H1 (cell line): Measurements from ENCODE around the gene ENTPD1. TPM values are rescaled to one million over a fixed set of nuclear protein-coding genes. Genes with fewer than 3 reads are reported as not detected.

ENCODE experiments used
- CTCF ChIA-PET: fragments of 300-600 bp; sonication (Branson Sonifier 250); formaldehyde crosslinking; loops from one replicate; lab custom pipeline; 2021; ENCODE audit not compliant: partially characterized antibody; lab: Charles Lee
- POLR2A ChIA-PET: fragments of 300-600 bp; sonication (Branson Sonifier 250); formaldehyde crosslinking; loops from one replicate; lab custom pipeline; 2021; ENCODE audit warnings: inconsistent platforms; ENCODE audit not compliant: partially characterized antibody; lab: Charles Lee
- DNase-seq, 2 experiments: peaks; one replicate each; pipeline versions ENCODE4 v3.0.0 to v3.0.0-alpha.2; 2010 to 2022; ENCODE audit warnings: low spot score in 2 of 2, low read depth in 1 of 2, mixed read lengths in 1 of 2
- FAIRE-seq: peaks from 2 replicates; lab custom pipeline; 2011; peaks lifted over from hg19 to GRCh38; lab: Jason Lieb, UNC
- H2AFZ ChIP-seq: 2 replicates; pipeline ENCODE4 v1.8.1; 2012; ENCODE audit warnings: low read length, inconsistent platforms
- H2AK5ac ChIP-seq: 2 replicates; pipeline ENCODE4 v1.6.1; 2013; ENCODE audit warnings: low read depth, low read length
- H2BK120ac ChIP-seq: replicated peaks from 2 replicates; pipeline ENCODE3; 2013; ENCODE audit warnings: low read depth, low read length, inconsistent platforms
- H2BK12ac ChIP-seq: 2 replicates; pipeline ENCODE4 v1.6.1; 2013; ENCODE audit warnings: low read depth, low read length
- H2BK15ac ChIP-seq: 2 replicates; pipeline ENCODE4 v1.6.1; 2013; ENCODE audit warnings: low read length
- H2BK20ac ChIP-seq: 2 replicates; pipeline ENCODE4 v1.6.1; 2013; ENCODE audit warnings: low read length
- H2BK5ac ChIP-seq: 2 replicates; pipeline ENCODE4 v1.6.1; 2013; ENCODE audit warnings: low read depth, low read length
- H3K14ac ChIP-seq: 2 replicates; pipeline ENCODE4 v1.6.1; 2013; ENCODE audit warnings: inconsistent platforms; ENCODE audit not compliant: insufficient read length
- H3K18ac ChIP-seq: 2 replicates; pipeline ENCODE4 v1.6.1; 2013; ENCODE audit warnings: low read length; ENCODE audit errors: extremely low read depth
- H3K23ac ChIP-seq: 2 replicates; pipeline ENCODE4 v1.6.1; 2013; ENCODE audit warnings: inconsistent platforms; ENCODE audit not compliant: insufficient read length
- H3K23me2 ChIP-seq: 2 replicates; pipeline ENCODE4 v1.6.1; 2013; ENCODE audit warnings: low read depth, low read length
- H3K27ac ChIP-seq: 2 replicates; pipeline ENCODE4 v1.6.1; 2011; ENCODE audit warnings: low read depth, low read length, inconsistent platforms
- H3K27me3 ChIP-seq, 4 experiments: replicated peaks in 1 of 4; 1 replicate in 1 of 4; 2 replicates in 3 of 4; pipeline versions ENCODE4 v1.6.1 to v1.8.1; 2011 to 2013; ENCODE audit warnings: low read length in 3 of 4, mild to moderate bottlenecking in 3 of 4, inconsistent platforms in 2 of 4, mixed read lengths in 2 of 4, moderate library complexity in 1 of 4; ENCODE audit not compliant: control insufficient read depth in 3 of 4, insufficient read depth in 3 of 4; ENCODE audit errors: extremely low read depth in 1 of 4
- H3K36me3 ChIP-seq, 4 experiments: 2 replicates each; pipeline versions ENCODE4 v1.6.1 to v1.8.1; 2011 to 2013; ENCODE audit warnings: mild to moderate bottlenecking in 4 of 4, low read length in 3 of 4, moderate library complexity in 2 of 4, control low read depth in 1 of 4, inconsistent platforms in 1 of 4; ENCODE audit not compliant: insufficient read depth in 4 of 4, control insufficient read depth in 2 of 4
- H3K4ac ChIP-seq: replicated peaks from 2 replicates; pipeline ENCODE3; 2013; ENCODE audit warnings: low read length, low read depth, mixed read lengths, inconsistent platforms; ENCODE audit not compliant: insufficient read length
- H3K4me1 ChIP-seq, 4 experiments: replicated peaks in 1 of 4; 1 replicate in 1 of 4; 2 replicates in 3 of 4; pipeline versions ENCODE4 v1.6.1 to v1.8.1; 2011 to 2013; ENCODE audit warnings: low read length in 3 of 4, inconsistent platforms in 2 of 4, mixed read lengths in 1 of 4; ENCODE audit not compliant: insufficient read depth in 4 of 4, control insufficient read depth in 3 of 4
- H3K4me2 ChIP-seq, 2 experiments: 2 replicates each; pipeline versions ENCODE4 v1.6.1 to v1.8.1; 2011 to 2013; ENCODE audit warnings: low read depth in 2 of 2, low read length in 2 of 2, control low read depth in 1 of 2, inconsistent platforms in 1 of 2, mild to moderate bottlenecking in 1 of 2; ENCODE audit not compliant: insufficient read depth in 1 of 2
- H3K4me3 ChIP-seq, 4 experiments: fragments of 200-600, 300-600 bp in 1 of 4; sonication (generic), shearing (Covaris generic), sonication (Bioruptor Twin) in 1 of 4; 2 replicates each; pipeline versions ENCODE4 v1.5.1 to v1.8.1; 2011 to 2016; ENCODE audit warnings: low read length in 4 of 4, low read depth in 3 of 4, control low read depth in 2 of 4, inconsistent platforms in 2 of 4, mild to moderate bottlenecking in 2 of 4, mixed read lengths in 1 of 4, moderate library complexity in 1 of 4; ENCODE audit not compliant: insufficient read depth in 2 of 4; ENCODE audit errors: extremely low read depth in 1 of 4
- H3K56ac ChIP-seq: replicated peaks from 2 replicates; pipeline ENCODE3; 2013; ENCODE audit warnings: low read depth, mild to moderate bottlenecking, mixed read lengths, low read length, inconsistent platforms; ENCODE audit not compliant: insufficient read length
- H3K79me1 ChIP-seq: 2 replicates; pipeline ENCODE4 v1.6.1; 2013; ENCODE audit warnings: low read depth, low read length, control low read depth
- H3K79me2 ChIP-seq, 2 experiments: 2 replicates each; pipeline versions ENCODE4 v1.6.1 to v1.8.1; 2012 to 2013; ENCODE audit warnings: low read length in 2 of 2, mild to moderate bottlenecking in 2 of 2, inconsistent platforms in 1 of 2; ENCODE audit not compliant: insufficient read depth in 2 of 2, control insufficient read depth in 1 of 2
- H3K9ac ChIP-seq, 4 experiments: replicated peaks in 1 of 4; 1 replicate in 1 of 4; 2 replicates in 3 of 4; pipeline versions ENCODE4 v1.6.1 to v1.8.1; 2011 to 2013; ENCODE audit warnings: low read depth in 3 of 4, low read length in 3 of 4, control low read depth in 2 of 4, mild to moderate bottlenecking in 2 of 4, moderate library complexity in 2 of 4, inconsistent platforms in 1 of 4; ENCODE audit errors: extremely low read depth in 1 of 4
- H3K9me3 ChIP-seq, 2 experiments: 2 replicates each; pipeline versions ENCODE4 v1.6.1 to v1.8.1; 2012 to 2013; ENCODE audit warnings: mild to moderate bottlenecking in 2 of 2, moderate library complexity in 2 of 2, control low read depth in 1 of 2, inconsistent platforms in 1 of 2, low read depth in 1 of 2, low read length in 1 of 2, mixed read lengths in 1 of 2; ENCODE audit not compliant: insufficient read depth in 2 of 2
- H4K20me1 ChIP-seq, 2 experiments: replicated peaks in 1 of 2; 2 replicates each; pipeline versions ENCODE3 to v1.8.1; 2011 to 2013; ENCODE audit warnings: inconsistent platforms in 2 of 2, low read length in 2 of 2, mild to moderate bottlenecking in 1 of 2; ENCODE audit not compliant: insufficient read depth in 2 of 2, control insufficient read depth in 1 of 2
- H4K5ac ChIP-seq: 2 replicates; pipeline ENCODE4 v1.6.1; 2013; ENCODE audit warnings: low read length, low read depth, mixed read lengths, inconsistent platforms; ENCODE audit not compliant: insufficient read length
- H4K8ac ChIP-seq: 2 replicates; pipeline ENCODE4 v1.8.0; 2013; ENCODE audit warnings: mild to moderate bottlenecking, moderate library complexity, low read length, inconsistent platforms; ENCODE audit not compliant: insufficient read depth; ENCODE audit errors: extremely low read depth
- H4K91ac ChIP-seq: replicated peaks from 2 replicates; pipeline ENCODE3; 2013; ENCODE audit warnings: low read length, mixed read lengths, inconsistent platforms; ENCODE audit not compliant: insufficient read length
- NRF1 ChIP-seq: IDR thresholded peaks from 2 replicates; pipeline ENCODE4 v1.6.1; 2011; ENCODE audit warnings: mild to moderate bottlenecking, low read depth, low read length, improper control_type of control experiment
- WGBS, 2 experiments: shearing (Covaris generic) in 1 of 2; methylation state at CpG; one replicate each; pipeline versions ENCODE4 v1.1.6 to v1.1.7; 2013 to 2015; ENCODE audit warnings: low lambda C conversion rate in 2 of 2, mixed read lengths in 2 of 2, inconsistent platforms in 1 of 2, low coverage in 1 of 2, missing lambda C conversion rate in 1 of 2; ENCODE audit not compliant: insufficient replicate concordance in 2 of 2, insufficient coverage in 1 of 2, insufficient read length in 1 of 2; ENCODE audit errors: extremely low coverage in 1 of 2, missing lambda C conversion rate in 1 of 2; 5-methylcytosine and 5-hydroxymethylcytosine counted together
- polyA plus RNA-seq, 7 experiments: library from polyadenylated mRNA; depleted of rRNA in 3 of 7; stranded (reverse) in 5 of 7; unstranded in 2 of 7; fragments of >200 nt in 5 of 7; fragments of 200-250 nt in 2 of 7; gene quantifications; 1 replicate in 5 of 7; 2 replicates in 1 of 7; 4 replicates in 1 of 7; pipeline versions ENCODE4 v1.2.1 to v1.2.3, GENCODE V29; 2011 to 2013; ENCODE audit warnings: missing spikeins in 2 of 7, mixed read lengths in 2 of 7
- total RNA-seq: library from RNA; stranded (reverse); fragmentation: NEBNext Ultra II Directional; extraction: Animal tissue kit (Norgen Biotek cat#: 25700); gene quantifications from 2 replicates; pipeline ENCODE4 v1.2.1, GENCODE V29; 2021

Gene ENTPD1
- total and polyA plus RNA-seq, 2 of the 8 experiments (the other 6 are each of a cell fraction or from before 2014, with no cell fraction given) = 2.2 to 2.5 TPM

DNA sequence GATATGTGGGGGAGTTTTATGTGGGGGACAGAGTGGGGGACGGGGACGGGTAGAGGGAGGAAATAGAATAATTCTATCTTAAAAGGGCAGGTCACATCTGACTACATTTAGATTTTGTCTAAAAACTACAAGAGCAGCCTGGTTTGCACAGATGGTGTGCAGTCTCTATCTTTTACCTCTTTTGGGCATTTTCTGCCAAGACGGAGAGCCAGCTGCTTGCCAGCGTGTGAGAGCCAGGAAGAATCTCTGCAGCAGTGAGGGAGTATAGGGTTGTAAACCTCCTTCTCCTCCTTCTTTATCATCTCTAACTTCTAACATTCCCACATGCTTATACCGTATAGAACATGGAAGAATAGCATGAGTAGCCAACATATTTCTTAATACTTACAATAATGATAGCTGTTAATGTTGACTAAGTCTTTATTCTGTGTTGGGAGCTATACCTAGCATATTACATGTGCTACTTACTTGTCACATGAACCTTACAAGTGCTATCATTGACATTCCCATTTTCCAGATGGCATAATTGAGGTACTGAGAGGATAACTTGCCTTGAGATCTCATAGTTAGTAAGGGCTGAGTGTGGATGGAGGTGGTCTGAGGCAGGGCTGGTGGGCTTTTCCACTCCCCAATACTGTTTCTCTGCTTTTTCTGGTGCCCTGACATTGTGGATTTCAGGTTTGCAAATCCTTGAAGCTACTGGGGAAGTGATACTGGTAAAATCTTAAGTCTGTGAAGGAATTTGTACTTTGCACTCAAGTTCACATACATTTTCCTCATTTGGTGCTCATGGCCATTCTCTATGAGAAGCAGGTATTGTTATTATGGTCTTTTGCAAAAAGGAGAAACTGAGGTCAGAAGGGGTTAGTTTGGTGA lies 1.1 kb downstream of the ENTPD1 start:
- no peak overlapping the region for H2BK15ac ChIP-seq
- H3K56ac ChIP-seq = no peak overlapping the region
- ChIA-PET POLR2A (interaction anchor here (0.7 to 1.3 kb wide), 2 partner anchors 92 to 373 kb away, joined by 3 read pairs; partner anchors contain the start of gene ZNF518A), CTCF (interaction anchor here (0.6 to 2.6 kb wide), 7 partner anchors 17 to 108 kb away, joined by 3 to 16 read pairs (median 4); partner anchors contain the start of gene TCTN3)
- H2AK5ac ChIP-seq = no peak overlapping the region
- no peak overlapping the region for H2BK5ac ChIP-seq
- peak overlapping the region in 1 of 4 experiments; percentile 63; a peak in 2 of 8 replicates for H3K4me3 ChIP-seq
- H3K9me3 ChIP-seq = no peaks in the 10 kb centered on the region
- H4K5ac ChIP-seq = no peak overlapping the region
- no peak overlapping the region for H2BK20ac ChIP-seq
- no peaks in the 10 kb centered on the region for H4K20me1 ChIP-seq
- H3K23me2 ChIP-seq = no peaks in the 10 kb centered on the region; the same call in 1 of the 2 replicates
- H3K4me1 ChIP-seq = peaks cover 0 to 3% (median 1%) of the 10 kb centered on the region in 4 experiments; a peak in 4 of 7 replicates
- H2BK12ac ChIP-seq = no peak overlapping the region
- H4K8ac ChIP-seq = no peak overlapping the region
- H3K4me2 ChIP-seq = peak overlapping the region; percentile 70 to 95
- FAIRE-seq = no peak
- no peaks in the 10 kb centered on the region for H3K79me1 ChIP-seq
- TF ChIP-seq NRF1 = no peak
- no peak overlapping the region for H2BK120ac ChIP-seq
- no peak overlapping the region for H3K9ac ChIP-seq
- no peak overlapping the region for H3K27ac ChIP-seq
- 59% methylated on average over 5 of the region's 5 CpGs; no CpG with 5 or more reads in 1 of the 2 experiments for WGBS, 2 experiments
- H4K91ac ChIP-seq = no peak overlapping the region
- H3K36me3 ChIP-seq = no peaks in the 10 kb centered on the region
- no peak overlapping the region for H2AFZ ChIP-seq
- H3K79me2 ChIP-seq = no peaks in the 10 kb centered on the region
- H3K27me3 ChIP-seq = no peaks in the 10 kb centered on the region; a peak in 1 of 7 replicates
- no peak for DNase-seq
- no peak overlapping the region for H3K18ac ChIP-seq
- no peak overlapping the region for H3K23ac ChIP-seq
- no peak overlapping the region for H3K14ac ChIP-seq
- H3K4ac ChIP-seq = no peak overlapping the region
